Gastroesophageal sphincter (tissue), 4 donors: ENCODE data around the gene B3GALT2. TPM values are rescaled to one million over a fixed set of nuclear protein-coding genes. Genes with fewer than 3 reads are reported as not detected.

ENCODE experiments used
- ATAC-seq: fragments of 150-250 bp; one replicate; pipeline ENCODE4 v1.9.1; 2016; ENCODE audit warnings: mild to moderate bottlenecking, moderate library complexity
- H3K27ac ChIP-seq, 4 donors: fragments of 200-600 bp; sonication (generic) in 3 of 4; 1 replicate in 3 of 4; 2 replicates in 1 of 4; pipeline ENCODE4 v1.5.1; 2016 to 2019
- H3K27me3 ChIP-seq: fragments of 200-600 bp; sonication (generic); one replicate; pipeline ENCODE4 v1.5.1; 2019
- H3K36me3 ChIP-seq, 2 donors: fragments of 200-600 bp; sonication (generic); one replicate each; pipeline ENCODE4 v1.5.1; 2019; ENCODE audit warnings: control low read depth in 1 of 2
- H3K4me1 ChIP-seq, 3 donors: fragments of 200-600 bp; sonication (generic); 1 replicate in 2 of 3; 2 replicates in 1 of 3; pipeline ENCODE4 v1.5.1; 2016 to 2019; ENCODE audit warnings: control low read depth in 2 of 3
- H3K4me3 ChIP-seq, 2 donors: fragments of 200-600 bp; sonication (generic); one replicate each; pipeline ENCODE4 v1.5.1; 2019; ENCODE audit warnings: mild to moderate bottlenecking in 1 of 2, moderate library complexity in 1 of 2
- H3K9me3 ChIP-seq, 3 donors: fragments of 200-600 bp; sonication (generic); one replicate each; pipeline ENCODE4 v1.5.1; 2017 to 2019; ENCODE audit warnings: control low read depth in 2 of 3
- EP300 ChIP-seq: sonication (generic); formaldehyde crosslinking; IDR thresholded peaks from one replicate; pipeline ENCODE4 v1.6.1; 2017; ENCODE audit warnings: antibody characterized with exemption, mild to moderate bottlenecking
- POLR2A ChIP-seq, 2 donors: fragments of 450-650 bp; IDR thresholded peaks; one replicate each; pipeline ENCODE4 v1.6.1; 2017; ENCODE audit warnings: antibody characterized with exemption in 2 of 2, mild to moderate bottlenecking in 2 of 2, moderate library complexity in 1 of 2
- POLR2AphosphoS5 ChIP-seq: sonication (generic); formaldehyde crosslinking; IDR thresholded peaks from one replicate; pipeline ENCODE4 v1.6.1; 2017; ENCODE audit warnings: antibody characterized with exemption
- WGBS, 2 donors: methylation state at CpG; one replicate each; pipeline ENCODE4 v1.1.5; 2018; ENCODE audit warnings: low coverage in 1 of 2; 5-methylcytosine and 5-hydroxymethylcytosine counted together
- total RNA-seq, 4 donors: library from RNA; depleted of rRNA; stranded (reverse); fragments of >200 nt; gene quantifications; one replicate each; pipeline ENCODE4 v1.1.0, GENCODE V29; 2016
- TF ChIP-seq, protein P1 (sequence below), 4 experiments: fragments of 200-600 bp in 2 of 4; fragments of 450-650 bp in 2 of 4; sonication (generic) in 1 of 4; IDR thresholded peaks; one replicate each; pipeline ENCODE4 v1.5.1; 2017 to 2019; ENCODE audit warnings: antibody characterized with exemption in 4 of 4, mild to moderate bottlenecking in 2 of 4, moderate library complexity in 2 of 4

B3GALT2 gene
- total RNA-seq, 4 donors from 2014 or later = 1.2 to 5.3 (median 4.2) TPM

DNA sequence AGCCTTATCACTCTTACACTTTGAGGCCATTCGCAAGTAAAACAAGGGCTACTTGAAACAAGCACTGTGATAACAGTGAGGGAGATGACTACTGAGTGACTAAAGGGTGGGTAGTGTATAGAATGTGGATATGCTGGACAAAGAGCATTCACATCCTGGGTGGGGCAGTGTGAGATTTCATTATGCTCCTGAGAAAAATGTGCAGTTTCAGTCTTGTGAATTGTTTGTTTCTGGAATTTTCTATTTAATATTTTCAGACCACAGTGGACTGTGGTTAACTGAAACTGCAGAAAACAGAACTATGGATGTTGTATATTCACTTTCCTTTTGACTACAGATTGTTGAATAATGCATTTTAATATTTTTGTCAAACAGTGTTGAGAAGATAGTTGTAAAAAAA is 25.1 kb upstream of the B3GALT2 start:
- Histone ChIP-seq H3K27me3 (no peaks in the 10 kb centered on the region), H3K4me1 (no peaks in the 10 kb centered on the region), H3K4me3 (no peak overlapping the region), H3K27ac (no peak overlapping the region), H3K36me3 (peaks cover 0 to 35% of the 10 kb centered on the region in 2 donors), H3K9me3 (peaks cover 0 to 9% (median 0%) of the 10 kb centered on the region in 3 donors)
- no peak for TF ChIP-seq EP300
- no peak for TF ChIP-seq POLR2A (IDR thresholded peaks at IDR 0.05)
- TF ChIP-seq, protein P1, sequence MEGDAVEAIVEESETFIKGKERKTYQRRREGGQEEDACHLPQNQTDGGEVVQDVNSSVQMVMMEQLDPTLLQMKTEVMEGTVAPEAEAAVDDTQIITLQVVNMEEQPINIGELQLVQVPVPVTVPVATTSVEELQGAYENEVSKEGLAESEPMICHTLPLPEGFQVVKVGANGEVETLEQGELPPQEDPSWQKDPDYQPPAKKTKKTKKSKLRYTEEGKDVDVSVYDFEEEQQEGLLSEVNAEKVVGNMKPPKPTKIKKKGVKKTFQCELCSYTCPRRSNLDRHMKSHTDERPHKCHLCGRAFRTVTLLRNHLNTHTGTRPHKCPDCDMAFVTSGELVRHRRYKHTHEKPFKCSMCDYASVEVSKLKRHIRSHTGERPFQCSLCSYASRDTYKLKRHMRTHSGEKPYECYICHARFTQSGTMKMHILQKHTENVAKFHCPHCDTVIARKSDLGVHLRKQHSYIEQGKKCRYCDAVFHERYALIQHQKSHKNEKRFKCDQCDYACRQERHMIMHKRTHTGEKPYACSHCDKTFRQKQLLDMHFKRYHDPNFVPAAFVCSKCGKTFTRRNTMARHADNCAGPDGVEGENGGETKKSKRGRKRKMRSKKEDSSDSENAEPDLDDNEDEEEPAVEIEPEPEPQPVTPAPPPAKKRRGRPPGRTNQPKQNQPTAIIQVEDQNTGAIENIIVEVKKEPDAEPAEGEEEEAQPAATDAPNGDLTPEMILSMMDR (IDR thresholded peaks at IDR 0.05) = no peak
- no peak for TF ChIP-seq POLR2AphosphoS5
- ATAC-seq = no peak
- 67 to 100% methylated on average over 1 of the region's 1 CpG for WGBS, 2 donors

DNA sequence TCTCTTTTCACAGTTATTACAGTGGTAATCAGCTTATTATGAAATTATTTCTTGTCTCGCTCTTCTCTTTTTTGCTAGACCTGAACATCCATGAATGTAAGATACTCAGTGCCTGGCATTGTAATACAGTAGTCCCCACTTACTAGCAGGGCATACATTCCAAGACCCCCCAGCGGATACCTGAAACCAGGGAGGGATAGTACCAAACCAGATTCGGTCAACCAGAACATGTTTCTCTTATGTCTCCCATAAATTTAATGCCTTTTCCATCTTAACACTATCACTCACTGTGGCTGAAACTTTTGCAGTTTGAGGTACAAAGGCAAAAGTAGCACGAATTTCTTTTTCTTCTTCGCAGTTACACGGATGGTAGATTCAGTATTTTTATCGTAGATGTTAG is 24.6 kb upstream of the B3GALT2 start:
- H3K36me3 ChIP-seq = peaks cover 0 to 35% of the 10 kb centered on the region in 2 donors

GRCh38 chr1:193201021-193201420 is 14.6 kb upstream of the B3GALT2 start:
- no peak for ATAC-seq
- WGBS, 2 donors = 100% methylated on average over 1 to 2 of the region's 2 CpGs
- no peak for TF ChIP-seq POLR2A (IDR thresholded peaks at IDR 0.05)
- TF ChIP-seq, protein P1 (IDR thresholded peaks at IDR 0.05) = no peak
- no peak for TF ChIP-seq EP300
- no peak for TF ChIP-seq POLR2AphosphoS5

More for the DNA sequence above, 24.6 kb upstream of the B3GALT2 start:
- no peak for ATAC-seq
- WGBS, 2 donors = 94 to 97% methylated on average over 5 to 7 of the region's 7 CpGs
- Histone ChIP-seq H3K4me1 (no peaks in the 10 kb centered on the region), H3K9me3 (peaks cover 0 to 9% (median 0%) of the 10 kb centered on the region in 3 donors), H3K4me3 (no peak overlapping the region), H3K27ac (no peak overlapping the region), H3K27me3 (no peaks in the 10 kb centered on the region)
- no peak for TF ChIP-seq POLR2AphosphoS5
- TF ChIP-seq, protein P1 (IDR thresholded peaks at IDR 0.05) = no peak
- no peak for TF ChIP-seq POLR2A (IDR thresholded peaks at IDR 0.05)

DNA sequence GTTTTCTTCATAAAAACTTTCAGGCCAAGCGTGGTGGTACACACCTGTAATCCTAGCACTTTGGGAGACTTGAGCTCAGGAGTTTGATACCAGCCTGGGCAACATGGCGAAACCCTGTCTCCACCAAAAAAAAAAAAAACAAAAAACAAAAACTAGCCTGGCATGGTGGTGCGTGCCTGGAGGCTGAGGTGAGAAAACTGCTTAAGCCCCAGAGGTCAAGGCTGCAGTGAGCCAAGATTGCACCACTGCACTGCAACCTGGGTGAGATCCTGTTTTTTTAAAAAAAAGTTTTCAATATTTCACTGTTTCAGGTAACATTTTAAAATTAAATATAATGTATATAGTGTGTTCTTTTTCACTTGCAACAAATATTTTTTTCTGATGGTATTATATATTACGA is 13.5 kb upstream of the B3GALT2 start:
- Histone ChIP-seq H3K4me3 (no peak overlapping the region), H3K9me3 (no peaks in the 10 kb centered on the region), H3K4me1 (no peaks in the 10 kb centered on the region), H3K36me3 (no peaks in the 10 kb centered on the region), H3K27ac (no peak overlapping the region), H3K27me3 (no peaks in the 10 kb centered on the region)
- no peak for TF ChIP-seq EP300
- TF ChIP-seq POLR2AphosphoS5 = no peak
- TF ChIP-seq, protein P1 (IDR thresholded peaks at IDR 0.05) = no peak
- no peak for TF ChIP-seq POLR2A (IDR thresholded peaks at IDR 0.05)
- ATAC-seq = no peak
- WGBS, 2 donors = 95 to 100% methylated on average over 2 to 4 of the region's 4 CpGs

More at GRCh38 chr1:193201021-193201420, 14.6 kb upstream of the B3GALT2 start:
- no peak overlapping the region for H3K4me3 ChIP-seq
- H3K9me3 ChIP-seq = no peaks in the 10 kb centered on the region
- H3K4me1 ChIP-seq = no peaks in the 10 kb centered on the region
- no peaks in the 10 kb centered on the region for H3K36me3 ChIP-seq
- H3K27me3 ChIP-seq = no peaks in the 10 kb centered on the region
- H3K27ac ChIP-seq = no peak overlapping the region

DNA sequence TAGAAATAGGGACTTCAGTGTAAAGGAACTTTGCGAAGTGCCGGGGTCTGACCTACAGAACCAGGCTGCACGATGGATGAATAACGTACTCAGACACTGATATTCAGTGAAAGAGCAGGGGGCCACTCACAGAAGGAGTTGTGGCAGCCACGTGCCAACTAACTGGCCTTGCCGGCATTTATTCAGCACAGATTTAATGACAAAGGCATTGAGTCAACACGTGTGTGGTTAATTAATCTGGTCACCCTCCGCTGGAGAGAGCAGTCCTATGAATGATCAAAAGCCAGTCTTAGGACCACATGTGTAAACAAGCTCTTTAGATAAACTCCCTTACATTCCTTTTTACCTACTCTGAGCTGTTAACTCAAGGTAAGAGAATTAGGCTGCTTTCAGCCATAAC is 6.2 kb upstream of the B3GALT2 start:
- WGBS, 2 donors = 95% methylated on average over 8 of the region's 8 CpGs; no CpG with 5 or more reads in 1 of the 2 donors

More for the DNA sequence above, 6.2 kb upstream of the B3GALT2 start:
- TF ChIP-seq POLR2A (IDR thresholded peaks at IDR 0.05) (no peak), POLR2AphosphoS5 (no peak), EP300 (no peak)
- TF ChIP-seq, protein P1 (IDR thresholded peaks at IDR 0.05) = no peak
- Histone ChIP-seq H3K27ac (no peak overlapping the region), H3K4me1 (peaks cover 0 to 41% (median 3%) of the 10 kb centered on the region in 3 donors), H3K4me3 (no peak overlapping the region), H3K36me3 (no peaks in the 10 kb centered on the region), H3K9me3 (no peaks in the 10 kb centered on the region), H3K27me3 (no peaks in the 10 kb centered on the region)
- no peak for ATAC-seq
